ENCODE results near the gene TUBGCP3.

The TUBGCP3 gene

DNA sequence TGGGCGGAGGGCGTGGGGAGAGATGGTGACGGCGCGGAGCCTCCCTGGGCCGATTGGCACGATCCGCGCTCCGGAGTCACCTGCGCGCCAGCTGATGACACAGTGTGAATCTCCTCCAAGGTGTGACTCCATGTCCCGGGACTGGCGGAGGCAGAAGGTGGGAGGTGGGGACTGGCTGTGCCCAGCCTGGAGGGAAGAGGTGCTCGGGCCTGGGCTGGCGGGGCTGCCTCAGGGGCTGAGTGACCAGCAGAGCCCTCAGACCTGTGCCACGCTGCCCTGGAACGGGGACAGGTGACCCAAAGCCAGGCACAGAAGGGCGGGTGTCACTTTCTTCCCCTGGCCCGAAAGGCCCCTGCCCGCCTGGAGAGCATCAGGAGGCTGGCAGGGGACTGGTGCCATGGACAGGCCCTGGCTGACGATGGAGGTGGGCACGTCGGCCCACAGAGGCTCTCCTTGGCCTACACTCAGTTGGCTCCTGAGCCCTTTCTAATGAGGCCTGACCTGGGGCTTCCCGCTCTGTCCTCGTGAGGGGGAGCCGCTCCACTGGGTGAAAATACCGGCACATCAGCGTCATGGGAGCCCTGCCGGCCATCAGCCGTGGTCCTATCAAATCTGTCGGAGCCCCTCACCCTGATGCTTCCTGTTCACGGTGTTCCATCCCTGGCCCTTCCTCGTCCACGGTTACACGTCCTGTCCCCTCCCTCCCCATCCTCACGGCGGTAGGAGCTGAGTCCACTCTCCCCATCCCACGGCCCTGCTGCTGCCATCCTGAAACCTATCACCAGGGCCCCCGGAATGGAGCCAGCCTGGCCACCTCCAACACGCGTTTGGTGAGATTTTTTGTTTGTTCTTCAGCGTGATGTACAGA is 136.2 kb downstream of the TUBGCP3 start:
- Mint-ChIP-seq H3K36me3 (ENCODE audit: low read depth) (no peaks in the 10 kb centered on the region), H3K4me1 (peaks cover 12% of the 10 kb centered on the region), H3K9me3 (peaks cover 7% of the 10 kb centered on the region), H3K27me3 (ENCODE audit: low read depth, poor library complexity) (peaks cover 29% of the 10 kb centered on the region), H3K4me3 (no peak overlapping the region), H3K27ac (no peak overlapping the region)
- TF ChIP-seq, protein P1, sequence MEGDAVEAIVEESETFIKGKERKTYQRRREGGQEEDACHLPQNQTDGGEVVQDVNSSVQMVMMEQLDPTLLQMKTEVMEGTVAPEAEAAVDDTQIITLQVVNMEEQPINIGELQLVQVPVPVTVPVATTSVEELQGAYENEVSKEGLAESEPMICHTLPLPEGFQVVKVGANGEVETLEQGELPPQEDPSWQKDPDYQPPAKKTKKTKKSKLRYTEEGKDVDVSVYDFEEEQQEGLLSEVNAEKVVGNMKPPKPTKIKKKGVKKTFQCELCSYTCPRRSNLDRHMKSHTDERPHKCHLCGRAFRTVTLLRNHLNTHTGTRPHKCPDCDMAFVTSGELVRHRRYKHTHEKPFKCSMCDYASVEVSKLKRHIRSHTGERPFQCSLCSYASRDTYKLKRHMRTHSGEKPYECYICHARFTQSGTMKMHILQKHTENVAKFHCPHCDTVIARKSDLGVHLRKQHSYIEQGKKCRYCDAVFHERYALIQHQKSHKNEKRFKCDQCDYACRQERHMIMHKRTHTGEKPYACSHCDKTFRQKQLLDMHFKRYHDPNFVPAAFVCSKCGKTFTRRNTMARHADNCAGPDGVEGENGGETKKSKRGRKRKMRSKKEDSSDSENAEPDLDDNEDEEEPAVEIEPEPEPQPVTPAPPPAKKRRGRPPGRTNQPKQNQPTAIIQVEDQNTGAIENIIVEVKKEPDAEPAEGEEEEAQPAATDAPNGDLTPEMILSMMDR (IDR thresholded peaks at IDR 0.05): no peak
- DNase-seq: no peak

DNA sequence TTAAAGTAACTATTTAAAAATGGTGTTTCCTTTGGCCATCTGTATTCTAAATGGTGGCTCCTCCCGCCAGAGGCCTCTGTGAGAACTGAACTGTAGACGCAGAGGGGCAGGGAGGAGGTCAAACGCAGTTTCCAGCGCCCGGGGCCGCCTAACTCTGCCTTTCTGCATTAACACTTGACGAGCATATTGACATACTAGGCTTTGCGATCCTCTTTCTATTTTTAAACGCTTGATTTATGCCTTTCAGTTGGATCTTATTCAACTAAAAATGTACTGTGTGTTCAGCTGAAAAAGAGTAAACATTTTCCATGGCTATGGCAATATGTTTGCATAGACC is 137.1 kb downstream of the TUBGCP3 start:
- Mint-ChIP-seq H3K4me3 (no peak overlapping the region), H3K27ac (no peak overlapping the region), H3K9me3 (no peaks in the 10 kb centered on the region), H3K36me3 (ENCODE audit: low read depth) (no peaks in the 10 kb centered on the region), H3K4me1 (peaks cover 12% of the 10 kb centered on the region), H3K27me3 (ENCODE audit: low read depth, poor library complexity) (peaks cover 30% of the 10 kb centered on the region)
- no peak for DNase-seq
- TF ChIP-seq, protein P1 (IDR thresholded peaks at IDR 0.05): no peak

DNA sequence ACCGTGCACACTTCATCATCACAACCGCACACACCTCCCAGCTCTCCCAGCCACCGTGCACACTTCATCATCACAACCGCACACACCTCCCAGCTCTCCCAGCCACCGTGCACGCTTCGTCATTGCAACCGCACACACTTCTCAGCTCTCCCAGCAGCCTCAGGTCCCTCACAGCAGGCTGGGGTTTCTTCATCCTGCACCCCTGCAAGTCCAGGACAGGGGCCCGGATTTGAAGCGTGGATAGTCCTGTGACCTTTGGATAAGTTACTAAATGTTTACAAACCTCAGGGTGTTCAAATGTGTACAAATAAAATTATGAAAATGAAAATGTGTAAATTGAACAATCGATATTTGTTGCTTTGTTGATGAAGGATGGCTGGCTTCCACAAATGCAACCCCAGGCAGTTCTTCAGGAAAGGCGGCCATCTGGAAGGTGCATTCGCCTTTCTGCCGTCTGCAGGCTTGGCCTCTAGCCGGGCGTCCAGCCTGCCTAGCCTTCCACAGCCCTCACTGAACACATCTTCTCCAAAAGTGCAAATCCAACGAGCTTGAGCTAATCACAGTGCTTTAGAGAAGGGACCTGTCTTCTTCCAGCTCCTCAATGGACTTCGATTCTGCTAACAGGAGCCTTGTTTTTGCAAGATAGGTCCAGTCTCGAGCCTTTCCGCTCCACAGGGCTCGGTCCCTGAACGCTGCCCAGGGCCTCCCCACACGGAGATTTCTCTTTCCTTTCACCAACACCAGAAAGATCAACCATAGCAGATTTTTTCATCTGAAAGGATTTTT is 137.6 kb downstream of the TUBGCP3 start:
- DNase-seq: no peak
- TF ChIP-seq, protein P1 (IDR thresholded peaks at IDR 0.05): no peak
- H3K27me3 Mint-ChIP-seq (ENCODE audit: low read depth, poor library complexity): peaks cover 30% of the 10 kb centered on the region
- no peaks in the 10 kb centered on the region for H3K9me3 Mint-ChIP-seq
- H3K4me3 Mint-ChIP-seq: no peak overlapping the region
- peaks cover 12% of the 10 kb centered on the region for H3K4me1 Mint-ChIP-seq
- H3K36me3 Mint-ChIP-seq (ENCODE audit: low read depth): no peaks in the 10 kb centered on the region
- no peak overlapping the region for H3K27ac Mint-ChIP-seq

DNA sequence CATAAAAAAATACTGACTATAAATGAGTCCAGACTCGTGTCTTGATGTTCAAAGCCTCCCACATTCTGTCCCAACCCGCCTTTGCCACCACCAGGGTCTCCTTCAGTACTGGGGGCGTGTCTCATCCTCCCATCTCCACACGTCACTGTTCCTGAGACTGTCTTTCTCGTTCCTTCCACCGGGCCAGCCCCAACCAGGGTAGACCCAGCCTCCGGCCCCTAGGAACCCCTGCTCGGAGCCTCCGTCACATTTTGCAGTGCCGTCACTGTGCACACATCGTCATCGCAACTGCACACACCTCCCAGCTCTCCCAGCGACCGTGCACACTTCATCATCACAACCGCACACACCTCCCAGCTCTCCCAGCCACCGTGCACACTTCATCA is 138.4 kb downstream of the TUBGCP3 start:
- peaks cover 37% of the 10 kb centered on the region for H3K27me3 Mint-ChIP-seq (ENCODE audit: low read depth, poor library complexity)

DNA sequence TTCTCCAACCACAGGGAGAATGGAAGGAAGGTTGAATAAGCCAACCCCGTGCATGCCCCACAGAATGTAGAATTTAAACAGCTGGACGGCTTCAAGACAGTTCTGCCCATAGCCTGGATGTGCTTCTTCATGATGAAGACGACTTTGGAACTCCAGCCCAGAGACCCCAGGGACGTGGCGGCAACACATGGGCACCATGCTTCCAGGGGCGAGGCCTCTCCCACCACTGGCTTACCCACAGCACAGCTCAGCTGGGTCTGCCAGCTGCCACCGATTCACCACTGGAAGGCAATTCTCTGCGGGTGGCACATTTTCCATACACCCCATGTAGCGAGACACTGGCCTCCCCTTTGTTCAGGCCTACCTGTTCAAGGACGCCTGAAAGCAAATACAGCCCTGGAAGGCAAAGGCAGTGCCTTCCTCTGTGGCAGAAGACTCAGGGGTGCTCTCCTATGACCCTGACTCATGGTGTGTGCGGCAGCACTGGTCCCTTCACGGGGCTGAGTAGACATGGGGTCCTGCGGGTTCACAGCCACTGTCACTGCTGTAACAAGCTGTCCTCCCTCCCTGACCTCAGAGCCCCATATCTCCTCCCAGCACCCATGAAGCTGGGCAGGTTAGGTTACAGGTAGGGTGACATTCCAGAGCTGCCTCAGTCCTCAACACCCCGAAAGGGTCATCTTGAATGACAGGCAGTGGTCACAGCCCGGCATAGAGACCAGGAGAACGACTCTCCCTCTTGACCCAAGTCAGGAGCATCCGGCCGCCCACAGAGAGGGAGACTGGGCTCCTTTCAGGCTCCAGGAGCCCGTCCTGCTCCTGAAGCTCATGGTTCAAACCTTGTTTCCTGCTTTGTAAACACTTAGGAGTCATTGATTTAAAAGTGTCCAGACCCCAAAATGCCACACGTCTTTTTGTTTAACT is 139.1 kb downstream of the TUBGCP3 start:
- no peaks in the 10 kb centered on the region for H3K36me3 Mint-ChIP-seq (ENCODE audit: low read depth)
- no peak for DNase-seq
- H3K27me3 Mint-ChIP-seq (ENCODE audit: low read depth, poor library complexity): peaks cover 43% of the 10 kb centered on the region
- TF ChIP-seq, protein P1 (IDR thresholded peaks at IDR 0.05): no peak
- no peak overlapping the region for H3K27ac Mint-ChIP-seq
- no peak overlapping the region for H3K4me3 Mint-ChIP-seq
- peaks cover 12% of the 10 kb centered on the region for H3K4me1 Mint-ChIP-seq
- H3K9me3 Mint-ChIP-seq: no peaks in the 10 kb centered on the region

More for the DNA sequence above, 138.4 kb downstream of the TUBGCP3 start:
- Mint-ChIP-seq H3K4me3 (no peak overlapping the region), H3K36me3 (ENCODE audit: low read depth) (no peaks in the 10 kb centered on the region), H3K4me1 (peaks cover 12% of the 10 kb centered on the region), H3K27ac (no peak overlapping the region), H3K9me3 (no peaks in the 10 kb centered on the region)
- DNase-seq: no peak
- TF ChIP-seq, protein P1 (IDR thresholded peaks at IDR 0.05): no peak
